NCI-H446 treated with DMSO at 0.1 percent for 48 hours (cell line): ENCODE results near the gene PCDHB5.
A peak's percentile ranks its signal among the peaks of the same experiment; 100 is the strongest.
"Not testable (repeated sequence)": the region's sequence is repeated elsewhere in the genome, so short reads cannot be mapped to it uniquely, and the experiment has no call there.

Source experiments
- DNase-seq: peaks from one replicate; lab custom pipeline; 2025; lab: John Stamatoyannopoulos, UW

Gene PCDHB5

GRCh38 chr5:141152096-141152495 lies 17.1 kb downstream of the PCDHB5 start:
- DNase-seq, result not testable (repeated sequence)

DNA sequence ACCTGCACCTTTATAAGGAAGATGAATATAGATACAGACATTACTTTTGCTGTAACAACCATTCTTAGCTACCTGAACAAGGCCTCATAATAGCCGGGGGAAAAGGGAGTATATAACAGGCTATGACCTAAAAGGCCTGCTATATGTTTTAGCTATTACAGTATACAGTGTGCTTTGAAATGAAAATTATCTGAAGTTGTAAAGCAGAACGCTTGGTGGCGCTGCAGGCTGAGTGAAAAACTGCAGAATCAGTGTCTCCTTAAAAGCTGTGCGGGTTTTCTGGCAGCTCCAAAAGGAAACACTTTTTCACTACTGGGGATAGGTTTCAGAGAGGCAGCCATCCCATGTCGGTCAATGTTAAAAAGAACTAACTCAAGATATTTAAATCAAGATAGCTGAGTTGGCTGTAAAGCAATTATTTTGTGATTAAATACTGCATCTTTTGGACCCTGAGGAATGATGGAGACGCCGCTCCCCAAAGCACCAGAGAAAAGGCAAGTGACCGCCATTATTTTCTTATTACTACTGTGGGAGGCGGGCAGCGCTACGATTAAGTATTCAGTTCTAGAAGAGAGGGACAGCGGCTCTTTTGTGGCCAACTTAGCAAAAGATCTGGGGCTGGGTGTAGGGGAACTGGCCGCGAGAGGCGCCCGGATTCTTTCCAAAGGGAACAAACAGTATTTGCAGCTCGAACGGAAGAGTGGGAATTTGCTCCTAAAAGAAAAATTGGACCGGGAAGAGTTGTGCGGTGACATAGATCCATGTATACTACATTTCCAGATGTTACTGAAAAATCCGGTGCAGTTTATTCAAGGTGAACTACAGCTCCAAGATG lies 20.8 kb downstream of the PCDHB5 start:
- DNase-seq, result peak; percentile 19

DNA sequence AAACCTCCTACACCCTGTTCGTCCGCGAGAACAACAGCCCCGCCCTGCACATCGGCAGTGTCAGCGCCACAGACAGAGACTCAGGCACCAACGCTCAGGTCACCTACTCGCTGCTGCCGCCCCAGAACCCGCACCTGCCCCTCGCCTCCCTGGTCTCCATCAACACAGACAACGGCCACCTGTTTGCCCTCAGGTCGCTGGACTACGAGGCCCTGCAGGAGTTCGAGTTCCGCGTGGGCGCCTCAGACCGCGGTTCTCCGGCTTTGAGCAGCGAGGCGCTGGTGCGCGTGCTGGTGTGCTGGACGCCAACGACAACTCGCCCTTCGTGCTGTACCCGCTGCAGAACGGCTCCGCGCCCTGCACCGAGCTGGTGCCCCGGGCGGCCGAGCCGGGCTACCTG lies 22.4 kb downstream of the PCDHB5 start:
- DNase-seq, result not testable (repeated sequence)

DNA sequence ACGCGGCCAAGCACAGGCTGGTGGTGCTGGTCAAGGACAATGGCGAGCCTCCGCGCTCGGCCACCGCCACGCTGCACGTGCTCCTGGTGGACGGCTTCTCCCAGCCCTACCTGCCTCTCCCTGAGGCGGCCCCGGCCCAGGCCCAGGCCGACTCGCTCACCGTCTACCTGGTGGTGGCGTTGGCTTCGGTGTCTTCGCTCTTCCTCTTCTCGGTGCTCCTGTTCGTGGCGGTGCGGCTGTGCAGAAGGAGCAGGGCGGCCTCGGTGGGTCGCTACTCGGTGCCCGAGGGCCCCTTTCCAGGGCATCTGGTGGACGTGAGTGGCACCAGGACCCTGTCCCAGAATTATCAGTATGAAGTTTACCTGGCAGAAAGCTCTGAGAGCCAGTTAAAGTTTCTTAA lies 22.9 kb downstream of the PCDHB5 start:
- not testable (repeated sequence) for DNase-seq

- no peak for DNase-seq
These were observed 37.6 kb downstream of the PCDHB5 start, which contains the start of gene PCDHB7 for GRCh38 chr5:141172381-141173204. Gene PCDHB7 (plus strand): TSS chr5:141172644. CDS start chr5:141172836, 192 bp downstream.

- DNase-seq, result not testable (repeated sequence)
These were observed 39.5 kb downstream of the PCDHB5 start for GRCh38 chr5:141174291-141175104.

- no peak for DNase-seq
These were observed 40.9 kb downstream of the PCDHB5 start for GRCh38 chr5:141175933-141176332.

- not testable (repeated sequence) for DNase-seq
These were observed 42.7 kb downstream of the PCDHB5 start, which contains the start of gene PCDHB8 for GRCh38 chr5:141177577-141178191. Gene PCDHB8 (plus strand): TSS chr5:141177790. CDS start chr5:141178035, 245 bp downstream.

- DNase-seq, result not testable (repeated sequence)
These were observed 44.4 kb downstream of the PCDHB5 start for GRCh38 chr5:141179371-141179770.

- DNase-seq, result not testable (repeated sequence)
These were observed 44.9 kb downstream of the PCDHB5 start for GRCh38 chr5:141179876-141180275.

GRCh38 chr5:141180313-141180712 lies 45.3 kb downstream of the PCDHB5 start:
- DNase-seq, result no peak

- no peak for DNase-seq
These were observed 47.2 kb downstream of the PCDHB5 start, which contains the start of gene PCDHB16 for GRCh38 chr5:141182248-141182647. Gene PCDHB16 (plus strand): TSS chr5:141182387. CDS start chr5:141182560, 173 bp downstream.

DNA sequence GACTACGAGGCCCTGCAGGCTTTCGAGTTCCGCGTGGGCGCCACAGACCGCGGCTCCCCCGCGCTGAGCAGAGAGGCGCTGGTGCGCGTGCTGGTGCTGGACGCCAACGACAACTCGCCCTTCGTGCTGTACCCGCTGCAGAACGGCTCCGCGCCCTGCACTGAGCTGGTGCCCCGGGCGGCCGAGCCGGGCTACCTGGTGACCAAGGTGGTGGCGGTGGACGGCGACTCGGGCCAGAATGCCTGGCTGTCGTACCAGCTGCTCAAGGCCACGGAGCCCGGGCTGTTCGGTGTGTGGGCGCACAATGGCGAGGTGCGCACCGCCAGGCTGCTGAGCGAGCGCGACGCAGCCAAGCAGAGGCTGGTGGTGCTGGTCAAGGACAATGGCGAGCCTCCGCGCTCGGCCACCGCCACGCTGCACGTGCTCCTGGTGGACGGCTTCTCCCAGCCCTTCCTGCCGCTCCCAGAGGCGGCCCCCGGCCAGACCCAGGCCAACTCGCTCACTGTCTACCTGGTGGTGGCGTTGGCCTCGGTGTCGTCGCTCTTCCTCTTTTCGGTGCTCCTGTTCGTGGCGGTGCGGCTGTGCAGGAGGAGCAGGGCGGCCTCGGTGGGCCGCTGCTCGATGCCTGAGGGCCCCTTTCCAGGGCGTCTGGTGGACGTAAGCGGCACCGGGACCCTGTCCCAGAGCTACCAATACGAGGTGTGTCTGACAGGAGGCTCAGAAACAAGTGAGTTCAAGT lies 49.3 kb downstream of the PCDHB5 start:
- DNase-seq, result not testable (repeated sequence)

DNA sequence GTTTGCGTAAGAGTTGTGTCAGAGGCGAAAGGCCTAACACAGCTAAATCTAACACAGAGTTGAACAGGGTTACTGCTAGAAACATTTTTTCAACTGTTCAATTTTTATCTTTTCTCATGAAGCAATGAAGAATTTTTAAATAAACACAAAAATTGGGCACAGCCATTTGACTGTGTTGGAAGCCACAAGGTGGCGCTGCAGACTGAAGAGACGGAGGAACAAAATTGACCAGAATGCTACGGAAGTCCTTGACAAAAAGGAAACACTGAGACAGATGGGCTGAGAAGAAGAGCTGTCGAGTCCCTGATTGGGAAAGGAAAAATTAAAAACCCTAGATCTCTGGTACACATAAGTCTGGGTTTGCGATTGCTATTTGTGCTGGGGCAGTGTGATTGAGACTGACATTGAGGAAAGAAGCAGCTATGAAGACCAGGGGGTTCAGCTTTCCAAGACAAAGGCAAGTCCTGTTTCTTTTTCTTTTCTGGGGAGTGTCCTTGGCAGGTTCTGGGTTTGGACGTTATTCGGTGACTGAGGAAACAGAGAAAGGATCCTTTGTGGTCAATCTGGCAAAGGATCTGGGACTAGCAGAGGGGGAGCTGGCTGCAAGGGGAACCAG lies 52.0 kb downstream of the PCDHB5 start, which contains the start of gene PCDHB9:
Gene PCDHB9, plus strand, starts transcription at position 265 of the 616 bp plus-strand sequence. Its CDS starts 158 bp downstream, at position 423.
- no peak for DNase-seq
